ENCODE measurements around the gene SIN3B.

DNA sequence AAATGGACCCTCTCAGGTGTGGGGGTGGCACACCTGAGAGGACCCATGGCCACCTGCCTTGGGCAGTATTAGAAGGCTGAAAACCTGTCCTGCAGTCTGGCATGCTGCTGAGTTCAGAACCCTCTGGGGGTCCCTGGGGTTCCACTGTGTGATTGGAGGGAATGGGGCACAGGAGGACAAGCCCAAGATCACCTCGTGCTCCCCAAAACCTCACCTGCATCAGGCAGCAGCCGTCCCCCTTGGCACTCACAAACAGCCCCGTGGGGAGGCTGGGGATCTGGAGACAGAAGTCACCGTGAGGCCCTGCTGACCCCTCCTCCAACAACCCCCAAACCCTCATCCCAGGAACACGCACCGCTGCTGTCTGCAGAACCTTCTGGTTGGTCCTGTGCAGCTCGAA, 74.1 kb downstream of the SIN3B start:
- TF ChIP-seq EZH2 (IDR thresholded peaks at IDR 0.05; ENCODE audit: borderline replicate concordance, insufficient read depth, low read depth, low read length, poor library complexity, severe bottlenecking) = no peak
- TF ChIP-seq, protein P1, sequence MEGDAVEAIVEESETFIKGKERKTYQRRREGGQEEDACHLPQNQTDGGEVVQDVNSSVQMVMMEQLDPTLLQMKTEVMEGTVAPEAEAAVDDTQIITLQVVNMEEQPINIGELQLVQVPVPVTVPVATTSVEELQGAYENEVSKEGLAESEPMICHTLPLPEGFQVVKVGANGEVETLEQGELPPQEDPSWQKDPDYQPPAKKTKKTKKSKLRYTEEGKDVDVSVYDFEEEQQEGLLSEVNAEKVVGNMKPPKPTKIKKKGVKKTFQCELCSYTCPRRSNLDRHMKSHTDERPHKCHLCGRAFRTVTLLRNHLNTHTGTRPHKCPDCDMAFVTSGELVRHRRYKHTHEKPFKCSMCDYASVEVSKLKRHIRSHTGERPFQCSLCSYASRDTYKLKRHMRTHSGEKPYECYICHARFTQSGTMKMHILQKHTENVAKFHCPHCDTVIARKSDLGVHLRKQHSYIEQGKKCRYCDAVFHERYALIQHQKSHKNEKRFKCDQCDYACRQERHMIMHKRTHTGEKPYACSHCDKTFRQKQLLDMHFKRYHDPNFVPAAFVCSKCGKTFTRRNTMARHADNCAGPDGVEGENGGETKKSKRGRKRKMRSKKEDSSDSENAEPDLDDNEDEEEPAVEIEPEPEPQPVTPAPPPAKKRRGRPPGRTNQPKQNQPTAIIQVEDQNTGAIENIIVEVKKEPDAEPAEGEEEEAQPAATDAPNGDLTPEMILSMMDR (IDR thresholded peaks at IDR 0.05) = no peak

All from B cell (primary cell).